GM18508 (cell line): Measurements from ENCODE around the gene SPART.

ENCODE experiments used
- ATAC-seq: cut with Tn5 transposase; IDR thresholded peaks from one replicate; pipeline ENCODE4 v1.9.1; 2021; ENCODE audit warnings: moderate number of reproducible peaks; ENCODE audit not compliant: insufficient read depth, unreplicated experiment

The SPART gene

GRCh38 chr13:36258831-36259230 is 87.4 kb downstream of the SPART start:
- ATAC-seq: no peak
